Measurements from ENCODE around the gene LAMA5.
"Not testable (repeated sequence)": the region's sequence is repeated elsewhere in the genome, so short reads cannot be mapped to it uniquely, and the experiment has no call there.

The LAMA5 gene

GRCh38 chr20:62382306-62383198 is 15.4 kb upstream of the LAMA5 start:
- no peaks in the 10 kb centered on the region for H3K9me3 ChIP-seq (ENCODE audit: control insufficient read depth, low read length)
- H3K36me3 ChIP-seq (ENCODE audit: control insufficient read depth, insufficient read depth, low read length, severe bottlenecking): peaks cover 8% of the 10 kb centered on the region
- H3K27me3 ChIP-seq (replicated peaks; ENCODE audit: control insufficient read depth, insufficient read depth, low read length): no peaks in the 10 kb centered on the region
- H3K4me1 ChIP-seq (ENCODE audit: control insufficient read depth, insufficient read depth, low read length): peaks cover 14% of the 10 kb centered on the region
- no peak overlapping the region for H3K9ac ChIP-seq (ENCODE audit: low read length)
- H3K4me3 ChIP-seq (ENCODE audit: low read length): no peak overlapping the region
- DNase-seq (ENCODE audit: low read depth): peak; percentile 89

GRCh38 chr20:62381842-62382241 is 14.7 kb upstream of the LAMA5 start:
- peaks cover 8% of the 10 kb centered on the region for H3K36me3 ChIP-seq (ENCODE audit: control insufficient read depth, insufficient read depth, low read length, severe bottlenecking)
- no peak overlapping the region for H3K9ac ChIP-seq (ENCODE audit: low read length)
- H3K4me1 ChIP-seq (ENCODE audit: control insufficient read depth, insufficient read depth, low read length): peaks cover 14% of the 10 kb centered on the region
- no peak for DNase-seq (ENCODE audit: low read depth)
- H3K4me3 ChIP-seq (ENCODE audit: low read length): no peak overlapping the region
- no peaks in the 10 kb centered on the region for H3K9me3 ChIP-seq (ENCODE audit: control insufficient read depth, low read length)
- H3K27me3 ChIP-seq (replicated peaks; ENCODE audit: control insufficient read depth, insufficient read depth, low read length): no peaks in the 10 kb centered on the region

- Histone ChIP-seq H3K4me3 (ENCODE audit: low read length) (no peak overlapping the region), H3K36me3 (ENCODE audit: control insufficient read depth, insufficient read depth, low read length, severe bottlenecking) (peaks cover 8% of the 10 kb centered on the region), H3K9me3 (ENCODE audit: control insufficient read depth, low read length) (no peaks in the 10 kb centered on the region), H3K27me3 (replicated peaks; ENCODE audit: control insufficient read depth, insufficient read depth, low read length) (no peaks in the 10 kb centered on the region), H3K9ac (ENCODE audit: low read length) (no peak overlapping the region), H3K4me1 (ENCODE audit: control insufficient read depth, insufficient read depth, low read length) (peaks cover 20% of the 10 kb centered on the region)
- DNase-seq (ENCODE audit: low read depth): peak; percentile 42
These were observed 14.2 kb upstream of the LAMA5 start for GRCh38 chr20:62381202-62381797.

GRCh38 chr20:62378215-62378614 is 11.1 kb upstream of the LAMA5 start:
- H3K4me3 ChIP-seq (ENCODE audit: low read length): no peak overlapping the region
- no peak overlapping the region for H3K9ac ChIP-seq (ENCODE audit: low read length)
- peaks cover 8% of the 10 kb centered on the region for H3K36me3 ChIP-seq (ENCODE audit: control insufficient read depth, insufficient read depth, low read length, severe bottlenecking)
- H3K9me3 ChIP-seq (ENCODE audit: control insufficient read depth, low read length): no peaks in the 10 kb centered on the region
- H3K27me3 ChIP-seq (replicated peaks; ENCODE audit: control insufficient read depth, insufficient read depth, low read length): no peaks in the 10 kb centered on the region
- peaks cover 25% of the 10 kb centered on the region for H3K4me1 ChIP-seq (ENCODE audit: control insufficient read depth, insufficient read depth, low read length)
- DNase-seq (ENCODE audit: low read depth): no peak

- Histone ChIP-seq H3K27me3 (replicated peaks; ENCODE audit: control insufficient read depth, insufficient read depth, low read length) (no peaks in the 10 kb centered on the region), H3K4me1 (ENCODE audit: control insufficient read depth, insufficient read depth, low read length) (peaks cover 25% of the 10 kb centered on the region), H3K9ac (ENCODE audit: low read length) (peak overlapping the region; percentile 21), H3K9me3 (ENCODE audit: control insufficient read depth, low read length) (no peaks in the 10 kb centered on the region), H3K36me3 (ENCODE audit: control insufficient read depth, insufficient read depth, low read length, severe bottlenecking) (peaks cover 8% of the 10 kb centered on the region), H3K4me3 (ENCODE audit: low read length) (no peak overlapping the region)
- DNase-seq (ENCODE audit: low read depth): no peak
These were observed 10.6 kb upstream of the LAMA5 start for GRCh38 chr20:62377615-62378178.

- Histone ChIP-seq H3K27me3 (replicated peaks; ENCODE audit: control insufficient read depth, insufficient read depth, low read length) (no peaks in the 10 kb centered on the region), H3K4me1 (ENCODE audit: control insufficient read depth, insufficient read depth, low read length) (peaks cover 25% of the 10 kb centered on the region), H3K9ac (ENCODE audit: low read length) (peak overlapping the region; percentile 56), H3K9me3 (ENCODE audit: control insufficient read depth, low read length) (no peaks in the 10 kb centered on the region), H3K4me3 (ENCODE audit: low read length) (no peak overlapping the region), H3K36me3 (ENCODE audit: control insufficient read depth, insufficient read depth, low read length, severe bottlenecking) (peaks cover 6% of the 10 kb centered on the region)
- no peak for DNase-seq (ENCODE audit: low read depth)
These were observed 10.0 kb upstream of the LAMA5 start for GRCh38 chr20:62377064-62377461.

GRCh38 chr20:62376112-62377063 is 9.3 kb upstream of the LAMA5 start:
- no peaks in the 10 kb centered on the region for H3K36me3 ChIP-seq (ENCODE audit: control insufficient read depth, insufficient read depth, low read length, severe bottlenecking)
- H3K4me1 ChIP-seq (ENCODE audit: control insufficient read depth, insufficient read depth, low read length): peaks cover 25% of the 10 kb centered on the region
- no peaks in the 10 kb centered on the region for H3K9me3 ChIP-seq (ENCODE audit: control insufficient read depth, low read length)
- H3K9ac ChIP-seq (ENCODE audit: low read length): peak overlapping the region; percentile 56
- H3K27me3 ChIP-seq (replicated peaks; ENCODE audit: control insufficient read depth, insufficient read depth, low read length): no peaks in the 10 kb centered on the region
- DNase-seq (ENCODE audit: low read depth): peak; percentile 38
- H3K4me3 ChIP-seq (ENCODE audit: low read length): no peak overlapping the region

- Histone ChIP-seq H3K4me1 (ENCODE audit: control insufficient read depth, insufficient read depth, low read length) (peaks cover 33% of the 10 kb centered on the region), H3K9ac (ENCODE audit: low read length) (no peak overlapping the region), H3K9me3 (ENCODE audit: control insufficient read depth, low read length) (no peaks in the 10 kb centered on the region), H3K27me3 (replicated peaks; ENCODE audit: control insufficient read depth, insufficient read depth, low read length) (no peaks in the 10 kb centered on the region), H3K4me3 (ENCODE audit: low read length) (no peak overlapping the region), H3K36me3 (ENCODE audit: control insufficient read depth, insufficient read depth, low read length, severe bottlenecking) (no peaks in the 10 kb centered on the region)
- no peak for DNase-seq (ENCODE audit: low read depth)
These were observed 7.4 kb upstream of the LAMA5 start for GRCh38 chr20:62374331-62375152.

GRCh38 chr20:62373631-62374179 is 6.6 kb upstream of the LAMA5 start:
- not testable (repeated sequence) for H3K36me3 ChIP-seq (ENCODE audit: control insufficient read depth, insufficient read depth, low read length, severe bottlenecking); H3K27me3 ChIP-seq (replicated peaks; ENCODE audit: control insufficient read depth, insufficient read depth, low read length); H3K4me3 ChIP-seq (ENCODE audit: low read length); H3K9ac ChIP-seq (ENCODE audit: low read length); H3K9me3 ChIP-seq (ENCODE audit: control insufficient read depth, low read length); DNase-seq (ENCODE audit: low read depth)
- peaks cover 40% of the 10 kb centered on the region for H3K4me1 ChIP-seq (ENCODE audit: control insufficient read depth, insufficient read depth, low read length)
